PFSK-1 (cell line): ENCODE results near the gene DLEU7.

ENCODE experiments used
- FOXP2 ChIP-seq: optimal IDR thresholded peaks from 2 replicates; pipeline ENCODE3; 2011; ENCODE audit warnings: borderline replicate concordance, control low read depth, inconsistent platforms; ENCODE audit not compliant: insufficient read depth; ENCODE audit errors: extremely low read length, extremely low read depth
- POLR2AphosphoS5 ChIP-seq: IDR thresholded peaks from 2 replicates; pipeline ENCODE4 v1.6.1; 2012; ENCODE audit warnings: low read depth, mild to moderate bottlenecking, control low read depth, low read length, moderate library complexity
- SIN3A ChIP-seq: IDR thresholded peaks from 2 replicates; pipeline ENCODE4 v1.6.1; 2012; ENCODE audit warnings: mild to moderate bottlenecking, low read length, moderate library complexity, borderline replicate concordance; ENCODE audit not compliant: insufficient read depth
- TAF1 ChIP-seq: IDR thresholded peaks from 2 replicates; pipeline ENCODE4 v1.6.1; 2012; ENCODE audit warnings: low read length, control low read depth, borderline replicate concordance; ENCODE audit not compliant: insufficient read depth
- TF ChIP-seq, protein P1 (sequence below), 2 experiments: IDR thresholded peaks; 2 replicates each; pipeline versions ENCODE4 v1.6.1 to v1.8.0; 2011 to 2012; ENCODE audit warnings: low read depth in 2 of 2, low read length in 2 of 2, control low read depth in 1 of 2, inconsistent platforms in 1 of 2, mild to moderate bottlenecking in 1 of 2, moderate library complexity in 1 of 2; ENCODE audit not compliant: insufficient read depth in 1 of 2

Gene DLEU7

DNA sequence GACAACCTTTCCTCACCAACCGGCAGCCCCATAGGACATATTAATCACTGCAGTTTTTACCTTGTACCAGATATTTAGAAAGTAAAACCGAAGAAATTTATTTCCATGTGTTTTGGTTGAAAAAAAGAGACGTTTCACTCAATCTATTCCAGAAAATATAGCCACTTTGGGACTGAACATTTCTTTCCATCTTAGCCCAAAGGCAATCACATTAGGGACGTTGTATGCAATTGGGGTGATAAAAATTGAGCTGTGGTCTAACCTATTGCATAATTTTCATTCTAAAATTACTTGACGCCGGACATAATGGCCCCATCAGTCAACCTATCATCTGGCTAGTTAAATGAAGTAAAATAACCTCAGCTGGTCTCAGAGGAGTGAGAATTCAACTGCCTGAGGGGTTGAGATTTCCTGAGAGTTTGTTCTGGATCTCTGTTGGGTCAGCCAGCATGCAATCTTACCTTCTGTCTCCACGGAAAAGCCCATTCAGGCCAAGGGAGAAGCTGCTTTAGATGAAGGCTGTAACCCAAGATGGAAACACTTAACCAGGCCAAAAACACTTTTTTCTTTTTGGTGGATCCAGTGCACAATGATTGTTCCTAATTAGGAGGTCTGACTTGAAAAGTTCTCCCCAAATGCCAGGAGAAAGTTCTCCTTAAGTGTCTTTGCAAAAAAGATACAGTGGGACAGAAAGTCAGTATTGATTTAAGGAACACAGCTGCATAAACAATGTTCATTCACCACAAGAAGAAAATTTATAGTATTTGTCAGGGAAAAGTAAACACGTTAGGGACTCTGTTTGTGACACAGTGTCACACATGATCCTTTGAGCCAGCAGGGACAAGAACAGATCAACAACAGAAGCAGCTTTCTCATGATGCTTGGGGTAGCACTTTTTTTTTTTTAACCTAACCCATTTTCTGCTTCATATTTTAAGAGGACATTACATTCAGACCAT is 34.1 kb downstream of the DLEU7 start:
- no peak for TF ChIP-seq POLR2AphosphoS5
- TF ChIP-seq, protein P1, sequence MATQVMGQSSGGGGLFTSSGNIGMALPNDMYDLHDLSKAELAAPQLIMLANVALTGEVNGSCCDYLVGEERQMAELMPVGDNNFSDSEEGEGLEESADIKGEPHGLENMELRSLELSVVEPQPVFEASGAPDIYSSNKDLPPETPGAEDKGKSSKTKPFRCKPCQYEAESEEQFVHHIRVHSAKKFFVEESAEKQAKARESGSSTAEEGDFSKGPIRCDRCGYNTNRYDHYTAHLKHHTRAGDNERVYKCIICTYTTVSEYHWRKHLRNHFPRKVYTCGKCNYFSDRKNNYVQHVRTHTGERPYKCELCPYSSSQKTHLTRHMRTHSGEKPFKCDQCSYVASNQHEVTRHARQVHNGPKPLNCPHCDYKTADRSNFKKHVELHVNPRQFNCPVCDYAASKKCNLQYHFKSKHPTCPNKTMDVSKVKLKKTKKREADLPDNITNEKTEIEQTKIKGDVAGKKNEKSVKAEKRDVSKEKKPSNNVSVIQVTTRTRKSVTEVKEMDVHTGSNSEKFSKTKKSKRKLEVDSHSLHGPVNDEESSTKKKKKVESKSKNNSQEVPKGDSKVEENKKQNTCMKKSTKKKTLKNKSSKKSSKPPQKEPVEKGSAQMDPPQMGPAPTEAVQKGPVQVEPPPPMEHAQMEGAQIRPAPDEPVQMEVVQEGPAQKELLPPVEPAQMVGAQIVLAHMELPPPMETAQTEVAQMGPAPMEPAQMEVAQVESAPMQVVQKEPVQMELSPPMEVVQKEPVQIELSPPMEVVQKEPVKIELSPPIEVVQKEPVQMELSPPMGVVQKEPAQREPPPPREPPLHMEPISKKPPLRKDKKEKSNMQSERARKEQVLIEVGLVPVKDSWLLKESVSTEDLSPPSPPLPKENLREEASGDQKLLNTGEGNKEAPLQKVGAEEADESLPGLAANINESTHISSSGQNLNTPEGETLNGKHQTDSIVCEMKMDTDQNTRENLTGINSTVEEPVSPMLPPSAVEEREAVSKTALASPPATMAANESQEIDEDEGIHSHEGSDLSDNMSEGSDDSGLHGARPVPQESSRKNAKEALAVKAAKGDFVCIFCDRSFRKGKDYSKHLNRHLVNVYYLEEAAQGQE (IDR thresholded peaks at IDR 0.05; ENCODE audit: insufficient read depth in 1 of 2, low read depth in 2 of 2, low read length in 2 of 2), result no peak

DNA sequence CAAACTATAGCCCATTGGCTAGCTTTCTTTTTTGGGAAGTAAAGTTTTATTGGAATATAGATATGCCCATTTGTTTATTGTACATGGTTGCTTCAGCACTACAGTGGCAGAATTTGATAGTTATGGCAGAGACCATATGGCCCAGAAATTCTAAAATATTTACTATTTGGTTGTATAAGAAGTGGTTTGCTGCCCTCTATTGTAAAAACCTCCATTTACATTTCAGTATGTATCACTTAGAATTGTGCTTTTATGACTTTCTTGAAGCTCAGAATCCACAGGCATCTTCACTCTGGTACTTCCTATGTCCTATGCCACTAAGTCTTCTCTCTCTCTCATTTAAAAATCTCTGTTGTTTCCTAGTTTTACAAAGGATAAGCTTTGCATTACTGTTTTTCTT is 37.7 kb downstream of the DLEU7 start:
- TF ChIP-seq, protein P1 (IDR thresholded peaks at IDR 0.05; ENCODE audit: insufficient read depth in 1 of 2, low read depth in 2 of 2, low read length in 2 of 2), result no peak
- no peak for TF ChIP-seq TAF1
- TF ChIP-seq FOXP2, result no peak
- no peak for TF ChIP-seq SIN3A
- TF ChIP-seq POLR2AphosphoS5, result no peak

DNA sequence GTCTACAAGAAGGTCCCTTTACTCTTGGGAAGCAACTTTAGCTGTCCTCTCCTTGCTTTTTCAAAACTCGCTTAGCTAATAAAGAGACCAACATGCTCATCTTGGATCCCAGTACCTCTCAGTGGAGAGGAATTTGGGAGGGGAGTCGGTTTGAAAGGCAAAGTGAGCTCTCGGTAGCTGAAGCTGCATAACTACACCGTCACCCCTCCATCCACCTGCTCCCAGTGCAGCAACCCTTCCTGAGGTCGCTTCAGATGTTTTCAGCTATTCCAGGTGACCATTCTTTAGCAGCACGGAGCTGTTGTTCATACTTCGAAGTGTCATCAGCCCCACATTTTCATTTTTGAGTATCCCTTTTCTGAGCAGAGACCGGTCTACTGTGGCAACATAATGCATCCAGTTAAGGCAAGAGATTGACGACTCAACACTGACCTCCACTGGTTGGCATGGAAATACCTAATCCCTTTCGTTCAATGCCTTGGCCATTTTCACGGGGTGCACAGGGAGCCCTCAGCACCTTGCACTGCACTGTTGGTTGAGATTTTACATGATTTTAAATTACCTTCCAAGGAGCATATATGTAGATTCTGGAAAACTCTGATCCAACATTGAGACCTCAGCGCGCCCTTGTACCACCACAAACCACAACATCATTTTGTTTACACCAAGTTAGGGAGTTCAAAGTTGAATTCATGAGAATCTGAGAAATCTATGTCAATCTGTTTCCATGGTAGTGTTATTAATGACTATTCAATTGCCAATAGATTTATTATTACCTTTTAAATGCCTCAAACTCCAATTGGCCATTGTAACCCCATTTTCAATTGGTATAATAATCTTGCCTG is 42.2 kb downstream of the DLEU7 start:
- TF ChIP-seq, protein P1 (IDR thresholded peaks at IDR 0.05; ENCODE audit: insufficient read depth in 1 of 2, low read depth in 2 of 2, low read length in 2 of 2), result no peak
- TF ChIP-seq FOXP2, result no peak
- no peak for TF ChIP-seq TAF1
- no peak for TF ChIP-seq SIN3A
- no peak for TF ChIP-seq POLR2AphosphoS5

DNA sequence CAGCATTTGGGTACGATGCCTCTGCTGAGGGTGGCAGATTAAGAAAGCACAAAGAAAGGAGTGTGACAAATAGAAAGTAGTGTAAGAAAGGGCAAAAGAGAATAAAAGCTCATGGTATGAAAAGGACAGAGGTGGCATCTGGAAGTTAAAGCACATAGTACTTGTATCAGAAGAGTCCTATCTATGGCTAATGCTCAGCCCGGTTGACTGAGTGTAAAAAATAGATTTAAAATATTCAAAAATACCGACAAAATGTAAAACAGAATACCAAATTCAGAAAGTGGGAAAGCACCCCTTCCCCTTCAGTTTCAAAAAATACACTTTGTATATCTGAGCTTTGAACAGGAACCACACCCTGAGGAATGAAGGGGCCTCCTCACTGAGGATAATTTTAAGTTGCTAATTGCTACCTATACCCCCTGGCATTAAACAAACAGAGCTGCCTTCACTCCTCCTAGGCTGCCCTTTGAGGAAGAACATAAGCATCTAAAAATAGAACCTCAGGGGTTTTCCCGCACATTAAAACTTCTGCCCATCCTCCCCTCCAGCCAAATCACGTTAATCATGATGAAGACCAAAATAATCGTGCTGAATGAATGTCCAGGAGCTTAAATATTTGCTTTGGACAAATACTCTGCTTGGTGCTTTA is 43.3 kb downstream of the DLEU7 start:
- TF ChIP-seq TAF1, result no peak
- TF ChIP-seq FOXP2, result no peak
- no peak for TF ChIP-seq SIN3A
- TF ChIP-seq, protein P1 (IDR thresholded peaks at IDR 0.05; ENCODE audit: insufficient read depth in 1 of 2, low read depth in 2 of 2, low read length in 2 of 2), result no peak
- TF ChIP-seq POLR2AphosphoS5, result no peak
